GM12878 (cell line): ENCODE results near the gene CRYBB2. TPM values are rescaled to one million over a fixed set of nuclear protein-coding genes. Genes with fewer than 3 reads are reported as not detected.

Experiments
- ATAC-seq: fragments of 200-7000 bp; cut with Tn5 transposase; 3 replicates; pipeline ENCODE4 v1.9.1; 2020; ENCODE audit warnings: mild to moderate bottlenecking, moderate library complexity
- BruUV-seq: library from RNA; stranded (reverse); fragments of 400-500 nt; replicated peaks from 2 replicates; lab custom pipeline; 2021; lab: Mats Ljungman, UMichigan
- CTCF ChIA-PET: fragments of 300-600 bp; sonication (Branson Sonifier 250); formaldehyde crosslinking; extraction: SDS; loops from one replicate; lab custom pipeline; 2021; ENCODE audit warnings: inconsistent platforms; lab: Yijun Ruan, JAX
- POLR2A ChIA-PET: fragments of 350-600 bp; formaldehyde crosslinking; extraction: SDS; loops from one replicate; lab custom pipeline; 2021; ENCODE audit warnings: inconsistent platforms; lab: Charles Lee
- RAD21 ChIA-PET: fragments of 300-600 bp; sonication (Branson Sonifier 250); formaldehyde crosslinking; loops from one replicate; lab custom pipeline; 2023; ENCODE audit warnings: antibody characterized with exemption; ENCODE audit not compliant: unreplicated experiment; lab: Charles Lee
- SMC1A ChIA-PET: fragments of 300-600 bp; sonication (Branson Sonifier 250); formaldehyde crosslinking; loops from one replicate; lab custom pipeline; 2023; ENCODE audit not compliant: unreplicated experiment, uncharacterized antibody; lab: Charles Lee
- DNase-seq: peaks from one replicate; pipeline ENCODE4 v3.0.0-alpha.2; 2011; ENCODE audit warnings: low read depth, low spot score
- FAIRE-seq: peaks from 3 replicates; lab custom pipeline; 2011; peaks lifted over from hg19 to GRCh38; lab: Jason Lieb, UNC
- H2AFZ ChIP-seq: 2 replicates; pipeline ENCODE4 v1.6.0; 2011; ENCODE audit warnings: low read depth, low read length, control low read depth; ENCODE audit not compliant: control insufficient read depth
- H3K27ac ChIP-seq: 2 replicates; pipeline ENCODE4 v1.5.1; 2011; ENCODE audit warnings: control low read depth; ENCODE audit not compliant: control insufficient read depth, insufficient read depth
- H3K27me3 ChIP-seq, 2 experiments: replicated peaks in 1 of 2; 2 replicates each; pipeline versions ENCODE4 v1.6.0 to v1.6.1; 2011; ENCODE audit warnings: low read length in 1 of 2; ENCODE audit not compliant: control insufficient read depth in 2 of 2, insufficient read depth in 2 of 2
- H3K36me3 ChIP-seq, 2 experiments: 2 replicates each; pipeline ENCODE4 v1.5.1; 2011; ENCODE audit warnings: low read length in 1 of 2; ENCODE audit not compliant: control insufficient read depth in 2 of 2, insufficient read depth in 2 of 2
- H3K4me1 ChIP-seq: 2 replicates; pipeline ENCODE4 v1.6.1; 2011; ENCODE audit warnings: mild to moderate bottlenecking, low read length, moderate library complexity, mixed read lengths; ENCODE audit not compliant: control insufficient read depth, insufficient read depth
- H3K4me2 ChIP-seq: 2 replicates; pipeline ENCODE4 v1.6.0; 2011; ENCODE audit warnings: control low read depth; ENCODE audit not compliant: control insufficient read depth, insufficient read depth
- H3K4me3 ChIP-seq: fragments of 200-600 bp; sonication (generic); 2 replicates; pipeline ENCODE4 v1.5.1; 2016
- H3K79me2 ChIP-seq: 2 replicates; pipeline ENCODE4 v1.6.0; 2011; ENCODE audit warnings: low read length; ENCODE audit not compliant: control insufficient read depth, insufficient read depth
- H3K9ac ChIP-seq: 2 replicates; pipeline ENCODE4 v1.8.0; 2011; ENCODE audit warnings: low read length, control low read depth, mixed read lengths; ENCODE audit not compliant: control insufficient read depth, insufficient read depth
- H3K9me3 ChIP-seq: replicated peaks from 3 replicates; pipeline ENCODE4 v1.5.1; 2011; ENCODE audit warnings: mild to moderate bottlenecking, low read length; ENCODE audit not compliant: control insufficient read depth, insufficient read depth
- H4K20me1 ChIP-seq: 2 replicates; pipeline ENCODE4 v1.6.0; 2011; ENCODE audit not compliant: control insufficient read depth, insufficient read depth
- CEBPB ChIP-seq, 2 experiments: fragments of 150-350 bp in 1 of 2; IDR thresholded peaks; 2 replicates each; pipeline ENCODE4 v1.6.1; 2012 to 2014; ENCODE audit warnings: low read depth in 2 of 2, low read length in 2 of 2, borderline replicate concordance in 1 of 2, inconsistent platforms in 1 of 2
- CHD2 ChIP-seq: IDR thresholded peaks from 2 replicates; pipeline ENCODE4 v1.6.1; 2011; ENCODE audit warnings: low read depth, low read length, improper control_type of control experiment, borderline replicate concordance
- CUX1 ChIP-seq: IDR thresholded peaks from 2 replicates; pipeline ENCODE4 v1.6.1; 2012; ENCODE audit warnings: improper control_type of control experiment, low read depth, low read length; ENCODE audit not compliant: insufficient replicate concordance
- E2F4 ChIP-seq: IDR thresholded peaks from 2 replicates; pipeline ENCODE4 v1.6.1; 2012; ENCODE audit warnings: low read depth, low read length, improper control_type of control experiment
- HDAC2 ChIP-seq: fragments of 200-600 bp; sonication (generic); IDR thresholded peaks from 2 replicates; pipeline ENCODE4 v1.6.1; 2017
- JUND ChIP-seq: IDR thresholded peaks from 2 replicates; pipeline ENCODE4 v1.6.1; 2012; ENCODE audit warnings: low read depth, mild to moderate bottlenecking, low read length, improper control_type of control experiment, moderate library complexity
- MEF2B ChIP-seq: fragments of 450-650 bp; IDR thresholded peaks from 2 replicates; pipeline ENCODE4 v1.6.1; 2018; ENCODE audit warnings: mild to moderate bottlenecking, moderate library complexity; ENCODE audit not compliant: partially characterized antibody, poor library complexity, severe bottlenecking
- PBX3 ChIP-seq: IDR thresholded peaks from 2 replicates; pipeline ENCODE4 v1.6.1; 2011; ENCODE audit warnings: mild to moderate bottlenecking, low read depth, low read length, moderate library complexity; ENCODE audit not compliant: insufficient replicate concordance
- SIN3A ChIP-seq: IDR thresholded peaks from 2 replicates; pipeline ENCODE4 v1.6.1; 2012; ENCODE audit warnings: low read depth, low read length, improper control_type of control experiment
- SP1 ChIP-seq: IDR thresholded peaks from one replicate; pipeline ENCODE4 v1.6.1; 2011; ENCODE audit warnings: low read depth, low read length
- SRF ChIP-seq, 2 experiments: IDR thresholded peaks; 2 replicates each; pipeline ENCODE4 v1.6.1; 2011; ENCODE audit warnings: low read depth in 2 of 2, low read length in 2 of 2, mild to moderate bottlenecking in 1 of 2, moderate library complexity in 1 of 2
- WRNIP1 ChIP-seq: IDR thresholded peaks from 2 replicates; pipeline ENCODE4 v1.6.1; 2011; ENCODE audit warnings: low read depth, low read length, improper control_type of control experiment, borderline replicate concordance
- WGBS: methylation state at CpG from one replicate; pipeline ENCODE4 v1.1.6; 2016; ENCODE audit warnings: low lambda C conversion rate; ENCODE audit not compliant: insufficient replicate concordance, insufficient coverage; ENCODE audit errors: missing lambda C conversion rate; 5-methylcytosine and 5-hydroxymethylcytosine counted together
- in situ Hi-C: fragments of 300-500 bp; cut with MboI; formaldehyde crosslinking; loops from 9 replicates; pipeline ENCODE4 v1.14.3; 2018; ENCODE audit warnings: mixed read lengths
- intact Hi-C: fragments of 100-400 bp; cut with micrococcal nuclease; formaldehyde crosslinking; loops from one replicate; pipeline ENCODE4 v1.14.2; 2022; ENCODE audit not compliant: unreplicated experiment
- polyA plus RNA-seq, 11 experiments: library from polyadenylated mRNA; depleted of rRNA in 4 of 11; unstranded in 6 of 11; stranded (reverse) in 5 of 11; fragments of >200 nt; fragmentation: Nextera tagmentation in 4 of 11; fragmentation: Illumina TruSeq in 1 of 11; extraction: Ambion mirVana in 4 of 11; extraction: Trizol in 1 of 11; gene quantifications; 1 replicate in 1 of 11; 2 replicates in 10 of 11; pipeline versions ENCODE4 v1.2.1 to v1.2.3, GENCODE V29; 2011 to 2016; ENCODE audit warnings: inconsistent platforms in 2 of 11, missing spikeins in 2 of 11, low read depth in 1 of 11
- total RNA-seq, 4 experiments: library from RNA; depleted of rRNA in 3 of 4; stranded (reverse); fragments of >200 nt in 3 of 4; fragmentation: Illumina TruSeq in 1 of 4; extraction: Trizol in 1 of 4; gene quantifications; 2 replicates each; pipeline versions ENCODE4 v1.2.1 to v1.2.3, GENCODE V29; 2013 to 2021

CRYBB2 gene
- total and polyA plus RNA-seq, 10 of the 15 experiments (the other 5 are each of a cell fraction or from before 2014, with no cell fraction given): not detected

GRCh38 chr22:25237503-25237902, 18.1 kb downstream of the CRYBB2 start:
- SMC1A ChIA-PET: no interaction called here
- H2AFZ ChIP-seq: no peak overlapping the region
- no TSS peak for BruUV-seq
- no peaks in the 10 kb centered on the region for H3K36me3 ChIP-seq
- FAIRE-seq (no peak), DNase-seq (no peak), ATAC-seq (no peak)
- H4K20me1 ChIP-seq: no peaks in the 10 kb centered on the region
- no peaks in the 10 kb centered on the region for H3K9me3 ChIP-seq
- no peaks in the 10 kb centered on the region for H3K27me3 ChIP-seq
- no peak overlapping the region for H3K4me2 ChIP-seq
- no peak for TF ChIP-seq SRF (IDR thresholded peaks at IDR 0.05; ENCODE audit: low read depth in 2 of 2, low read length in 2 of 2)
- TF ChIP-seq HDAC2: no peak
- no peak for TF ChIP-seq SP1
- TF ChIP-seq CUX1: no peak
- TF ChIP-seq CEBPB (IDR thresholded peaks at IDR 0.05; ENCODE audit: borderline replicate concordance in 1 of 2, low read depth in 2 of 2, low read length in 2 of 2): no peak
- TF ChIP-seq SIN3A: no peak
- TF ChIP-seq PBX3: no peak
- TF ChIP-seq CHD2: no peak
- TF ChIP-seq E2F4: no peak
- no peak for TF ChIP-seq MEF2B
- no peak for TF ChIP-seq JUND
- TF ChIP-seq WRNIP1: no peak
- intact Hi-C loops: loop anchor here (2.0 to 10.0 kb wide), 3 partner anchors 97 to 537 kb away; no protein-coding TSS in a partner anchor
- no peak overlapping the region for H3K4me3 ChIP-seq
- 40% methylated on average over 4 of the region's 4 CpGs for WGBS
- POLR2A ChIA-PET: no interaction called here
- CTCF ChIA-PET: interaction anchor here (3.2 kb wide), 1 partner anchor 97 kb away, joined by 24 read pairs; no protein-coding TSS in a partner anchor
- no peak overlapping the region for H3K9ac ChIP-seq
- in situ Hi-C loops: loop anchor here (10.0 kb wide), 1 partner anchor 537 kb away; no protein-coding TSS in a partner anchor
- H3K79me2 ChIP-seq: no peaks in the 10 kb centered on the region
- H3K27ac ChIP-seq: no peak overlapping the region
- no peaks in the 10 kb centered on the region for H3K4me1 ChIP-seq
- RAD21 ChIA-PET: interaction anchor here (0.7 kb wide), 1 partner anchor 96 kb away, joined by 3 read pairs; no protein-coding TSS in a partner anchor
